ENCODE measurements around the gene PTPRG.

DNA sequence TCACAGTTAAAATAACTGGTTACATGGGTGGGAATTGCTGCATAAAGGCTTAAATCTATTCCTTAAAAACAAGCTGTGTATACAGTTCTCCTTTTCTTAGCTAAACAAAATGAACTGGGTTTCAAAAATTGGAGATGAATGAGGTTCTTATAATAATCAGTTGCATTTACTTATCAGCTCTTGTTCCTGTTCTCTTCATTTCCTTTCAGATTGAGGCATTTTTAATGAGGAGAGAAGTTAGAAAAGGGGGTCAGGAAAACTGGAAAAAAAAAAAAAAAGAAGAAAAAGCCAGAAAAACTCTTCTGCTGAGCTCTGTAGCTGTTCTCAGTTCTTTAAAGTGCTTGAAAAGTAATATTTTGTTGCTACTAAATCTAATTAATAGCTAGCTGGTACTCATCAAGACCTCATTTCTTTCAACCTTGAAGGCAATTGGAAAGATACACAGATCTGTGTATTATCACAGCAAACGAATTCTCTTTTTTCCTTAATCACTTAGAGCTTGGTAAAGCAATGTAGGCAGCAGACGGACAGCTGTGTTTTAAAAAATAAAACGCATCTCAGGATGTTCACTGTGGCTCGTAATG is 32.2 kb downstream of the PTPRG start:
- no peak for TF ChIP-seq POLR2A (IDR thresholded peaks at IDR 0.05)
- no peak for TF ChIP-seq CTCF (IDR thresholded peaks at IDR 0.05)
